GM21619 (cell line): ENCODE measurements around the gene COX7A2L.
"Not testable (repeated sequence)": the region's sequence is repeated elsewhere in the genome, so short reads cannot be mapped to it uniquely, and the experiment has no call there.

Experiments used
- ATAC-seq: cut with Tn5 transposase; IDR thresholded peaks from one replicate; pipeline ENCODE4 v1.9.1; 2021; ENCODE audit not compliant: unreplicated experiment

Gene COX7A2L

DNA sequence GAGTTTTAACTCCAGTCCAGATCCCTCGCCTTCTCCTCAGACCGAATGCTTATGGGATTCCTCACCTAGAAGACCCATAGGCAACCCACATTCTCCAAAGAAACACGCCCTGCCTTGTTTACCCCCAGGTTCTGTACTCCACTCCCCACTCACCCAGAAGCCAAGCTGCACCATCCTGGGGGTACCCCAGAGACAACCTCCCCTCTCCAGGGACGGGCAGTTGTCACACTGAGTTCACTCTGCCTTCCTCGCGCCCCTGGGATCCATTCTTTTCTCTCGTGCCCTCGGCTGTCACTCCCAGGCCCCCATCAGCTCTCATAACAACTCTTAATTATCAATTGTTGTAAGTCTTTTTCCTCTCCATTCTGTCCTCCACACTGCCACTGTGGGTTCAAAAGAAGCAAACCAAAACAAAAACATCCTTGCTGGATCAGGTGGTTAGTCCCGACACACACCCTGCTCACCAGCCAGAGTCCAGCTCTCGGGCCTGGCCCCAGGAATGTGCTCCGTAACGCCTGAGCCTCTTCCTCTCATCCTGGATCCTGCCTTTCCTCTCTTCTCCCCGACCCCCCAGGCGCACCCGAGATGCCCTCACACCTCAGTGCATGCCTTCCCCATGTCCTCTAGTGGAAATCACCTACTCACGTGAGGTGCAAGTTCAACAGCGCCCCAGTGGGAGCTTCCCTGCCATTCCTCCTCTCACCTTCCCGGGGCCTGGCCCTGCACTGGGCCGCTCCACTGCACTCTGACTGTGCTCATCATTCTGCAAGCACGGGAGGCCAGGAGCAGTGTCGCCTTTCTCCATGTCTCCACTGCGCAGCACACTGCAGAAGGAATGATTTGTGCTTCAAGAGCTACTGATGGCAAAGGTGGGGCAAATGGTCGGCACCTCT, 20.7 kb downstream of the COX7A2L start:
- ATAC-seq: no peak

DNA sequence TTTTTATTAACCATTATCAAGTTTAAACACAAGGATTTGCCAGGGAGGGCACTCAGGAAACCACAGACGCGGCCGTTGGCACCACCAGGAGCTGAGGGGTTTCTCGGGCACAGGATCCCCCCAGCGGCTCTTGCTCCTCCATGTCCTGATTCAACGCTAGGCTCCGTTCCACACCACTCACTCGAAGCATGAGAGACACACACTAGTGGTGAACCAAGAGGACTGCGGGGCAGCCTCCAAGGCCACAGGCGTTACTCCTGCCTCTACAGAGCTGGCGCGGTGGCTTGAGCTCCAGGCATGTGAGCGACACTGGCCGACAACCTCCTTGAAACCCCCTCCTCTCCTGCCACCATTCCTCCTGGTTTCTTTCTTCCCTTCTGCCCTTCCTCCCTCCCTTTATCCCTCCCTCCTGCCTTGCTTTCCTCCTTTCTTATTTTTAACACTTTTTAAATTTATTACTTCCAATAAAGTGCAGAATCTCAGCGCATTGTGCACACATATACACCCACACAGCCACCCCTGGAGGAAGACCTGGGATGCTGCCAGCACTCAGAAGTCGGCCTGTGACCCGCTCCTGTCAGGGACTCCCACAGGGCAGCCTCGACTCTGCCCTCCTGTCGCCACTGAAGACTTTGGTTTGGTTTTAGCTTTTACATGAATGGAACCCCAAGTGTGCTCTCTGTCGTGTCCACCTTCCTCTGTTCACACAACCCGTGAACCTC, 21.7 kb downstream of the COX7A2L start:
- no peak for ATAC-seq

DNA sequence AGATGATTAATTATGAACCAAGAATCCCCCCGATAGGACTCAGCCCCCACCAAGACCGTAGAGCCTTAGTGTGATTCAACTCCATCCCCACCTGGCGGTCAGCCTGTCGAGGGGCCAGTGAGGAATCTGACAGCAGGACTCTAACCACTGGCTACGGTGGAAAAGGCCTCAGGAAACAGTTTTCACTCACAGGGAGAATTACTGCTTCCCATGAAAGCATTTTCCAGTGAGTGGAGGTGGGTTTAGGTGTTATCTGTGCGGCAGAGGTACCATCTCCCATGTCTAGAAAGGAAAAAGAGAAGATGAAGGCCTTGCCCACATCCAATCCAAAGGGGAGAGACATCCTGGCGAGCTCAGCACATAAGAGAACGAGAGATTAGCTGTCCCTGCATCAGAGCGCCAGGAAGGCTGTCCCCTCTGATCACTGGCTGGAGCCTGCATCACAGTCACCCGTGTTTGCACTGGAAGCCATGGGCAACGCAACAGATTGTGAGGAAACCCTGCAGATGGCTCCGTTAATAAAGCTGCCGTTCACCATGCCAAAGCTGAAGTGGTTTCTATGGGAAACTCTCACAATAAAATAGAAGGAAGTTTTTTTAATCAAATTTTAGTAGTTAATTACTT, 22.3 kb downstream of the COX7A2L start:
- ATAC-seq: no peak

DNA sequence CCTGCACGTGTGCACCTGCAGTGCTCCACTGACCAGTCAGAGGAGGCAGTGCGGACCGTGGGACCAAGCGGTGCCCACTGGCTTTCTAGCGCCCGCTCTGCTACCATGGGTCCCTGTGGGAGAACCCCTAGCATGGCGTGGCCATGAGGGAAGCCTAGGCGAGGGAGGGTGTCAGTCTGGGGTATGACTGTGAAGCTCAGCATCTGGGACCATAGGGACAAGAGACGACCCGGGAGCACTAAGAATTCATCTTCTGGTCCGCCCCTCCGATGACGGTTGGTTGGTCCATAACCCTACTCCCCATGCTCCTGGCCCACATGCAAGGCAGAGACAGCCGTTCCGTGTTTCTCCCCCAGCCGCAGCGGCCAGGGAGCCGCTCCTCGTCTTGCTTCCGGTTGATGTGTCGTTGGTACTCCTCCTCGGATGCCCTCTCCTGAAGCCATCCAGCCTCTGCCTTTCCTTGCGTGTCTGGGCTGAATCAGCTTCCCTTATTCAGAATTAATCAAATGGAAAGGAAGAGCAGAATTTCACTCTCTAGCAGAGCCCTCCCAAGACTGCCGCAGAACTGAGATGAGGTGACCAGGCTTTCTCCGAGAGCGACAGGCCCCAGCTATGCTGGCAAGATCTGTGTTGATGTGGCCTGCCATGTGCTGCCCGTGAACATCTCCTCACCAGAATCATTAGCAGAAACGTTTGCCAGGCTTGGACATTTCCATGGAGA, 23.0 kb downstream of the COX7A2L start:
- ATAC-seq: no peak

DNA sequence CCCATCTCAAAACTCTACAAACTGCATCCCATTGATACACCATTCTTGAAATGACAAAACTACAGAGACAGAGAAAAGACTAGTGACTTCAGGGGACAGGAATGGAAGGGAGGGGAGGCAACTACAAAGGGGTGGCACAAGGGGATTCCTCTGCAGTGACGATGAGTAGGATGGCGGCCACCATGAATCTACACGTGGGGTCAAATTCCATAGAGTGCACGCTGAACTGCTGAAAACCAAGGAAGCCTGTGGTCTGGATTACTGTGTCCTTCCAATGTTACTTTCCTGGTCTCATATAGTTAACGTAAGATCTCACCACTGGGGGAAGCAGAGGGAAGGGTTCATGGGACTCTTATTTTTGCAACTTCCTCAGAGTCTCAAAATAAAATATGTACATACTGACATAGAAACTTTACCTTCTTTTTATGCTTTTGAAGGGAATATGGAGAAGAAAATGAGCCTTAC, 23.6 kb downstream of the COX7A2L start:
- no peak for ATAC-seq

DNA sequence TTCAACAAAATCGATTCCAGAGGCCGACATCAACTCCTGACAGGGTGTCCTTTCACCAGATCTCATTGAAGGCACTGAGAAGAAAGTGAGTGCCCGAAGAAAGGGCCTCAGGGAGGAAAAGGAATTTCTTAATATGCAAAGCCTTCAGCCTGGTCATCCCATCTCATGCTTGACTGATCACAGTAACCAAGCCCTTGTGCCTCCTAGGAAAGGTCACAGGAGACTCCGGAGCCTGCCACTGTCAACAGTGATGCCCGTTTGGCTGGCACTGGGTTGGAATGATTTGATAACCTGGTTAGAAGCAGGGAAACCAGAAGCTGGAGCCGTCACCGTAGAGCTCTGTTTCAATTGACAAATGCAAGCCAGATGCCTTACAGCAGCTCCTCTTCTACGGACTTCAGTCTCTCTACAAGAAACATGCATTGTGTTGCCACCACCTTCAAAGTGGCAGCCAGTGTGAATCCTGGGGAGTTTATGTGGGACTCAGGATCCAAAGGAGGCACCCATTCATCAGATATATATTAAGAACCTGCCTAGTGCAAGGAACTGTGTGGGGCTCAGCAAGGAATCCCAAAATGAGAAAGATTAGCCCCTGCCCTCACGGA, 24.6 kb downstream of the COX7A2L start:
- ATAC-seq: no peak

DNA sequence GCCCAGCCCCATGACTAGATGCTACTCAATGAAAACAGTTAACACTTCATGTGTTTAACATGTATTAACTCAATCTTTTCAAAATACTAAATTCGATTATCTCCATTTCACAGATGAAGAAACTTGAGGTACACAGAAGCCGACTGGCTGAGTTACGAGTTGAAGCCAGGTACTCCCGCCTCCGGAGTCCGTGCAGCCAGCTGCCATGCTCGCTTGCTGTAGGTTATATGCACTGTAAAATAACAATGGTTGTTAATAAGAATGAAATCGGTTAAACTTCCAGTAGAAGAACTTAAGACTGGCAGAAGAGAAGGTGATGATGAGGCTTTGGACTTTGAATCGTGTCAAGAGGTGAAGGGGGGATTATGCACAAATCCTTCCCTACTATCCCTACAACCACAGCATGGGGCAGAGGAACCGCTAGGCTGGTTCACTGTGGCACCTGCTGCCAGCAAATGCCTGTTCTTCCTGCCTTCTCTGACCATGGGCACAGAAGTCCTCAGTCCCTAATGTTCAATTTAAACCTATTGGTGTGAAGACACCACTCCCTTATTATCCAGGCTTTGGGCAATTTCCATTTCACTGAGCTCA, 25.4 kb downstream of the COX7A2L start:
- ATAC-seq: no peak

DNA sequence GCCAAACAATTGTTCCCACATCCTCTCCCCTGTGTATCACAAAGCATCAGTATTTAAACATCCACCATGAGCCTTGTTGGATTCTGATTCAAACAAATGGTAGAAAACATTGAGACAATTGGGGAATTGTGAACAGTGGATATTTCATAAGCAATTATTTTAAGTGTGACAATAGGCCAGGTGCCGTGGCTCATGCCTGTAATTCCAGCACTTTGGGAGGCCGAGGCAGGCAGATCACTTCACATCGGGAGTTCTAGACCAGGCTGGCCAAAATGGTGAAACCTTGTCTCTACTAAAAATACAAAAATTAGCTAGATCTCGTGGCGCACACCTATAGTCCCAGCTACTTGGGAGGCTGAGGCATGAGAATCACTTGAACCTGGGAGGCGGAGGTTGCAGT, 26.2 kb downstream of the COX7A2L start:
- ATAC-seq: not testable (repeated sequence)

DNA sequence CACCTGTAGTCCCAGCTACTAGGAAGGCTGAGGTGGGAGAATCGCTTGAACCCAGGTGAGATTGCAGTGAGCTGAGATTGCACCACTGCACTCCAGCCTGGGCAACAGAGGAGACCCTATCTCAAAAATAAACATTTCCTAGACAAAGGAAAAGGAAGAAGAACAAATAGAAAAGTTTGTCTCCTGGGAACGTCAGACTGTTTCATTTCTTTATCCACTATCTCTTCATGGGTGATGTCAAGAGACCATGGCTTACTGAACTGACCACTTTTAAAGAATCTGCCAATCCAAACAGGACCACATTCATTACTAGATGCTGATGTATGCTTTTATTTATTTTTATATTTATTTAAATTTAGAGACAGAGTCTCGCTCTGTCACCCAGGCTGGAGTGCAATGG, 26.8 kb downstream of the COX7A2L start:
- no peak for ATAC-seq

DNA sequence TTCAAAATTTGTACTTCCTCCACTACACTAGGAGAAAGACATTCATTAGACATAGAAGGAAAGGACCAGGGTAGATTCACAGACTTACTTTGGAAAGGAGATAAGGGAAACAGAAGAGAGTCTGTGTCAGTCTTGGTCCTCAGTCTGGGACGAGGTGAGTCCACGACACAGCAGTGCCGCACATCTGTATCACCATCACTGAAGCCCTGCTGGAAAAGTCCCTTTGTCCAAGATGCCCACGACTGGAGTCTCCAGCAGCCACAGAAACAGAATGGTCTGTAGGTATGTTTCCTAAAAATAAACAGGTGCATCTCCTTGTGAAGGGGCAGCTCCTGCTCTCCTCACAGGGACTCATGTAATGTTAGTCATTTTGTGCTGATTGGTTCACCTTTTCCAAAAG, 27.4 kb downstream of the COX7A2L start:
- no peak for ATAC-seq

DNA sequence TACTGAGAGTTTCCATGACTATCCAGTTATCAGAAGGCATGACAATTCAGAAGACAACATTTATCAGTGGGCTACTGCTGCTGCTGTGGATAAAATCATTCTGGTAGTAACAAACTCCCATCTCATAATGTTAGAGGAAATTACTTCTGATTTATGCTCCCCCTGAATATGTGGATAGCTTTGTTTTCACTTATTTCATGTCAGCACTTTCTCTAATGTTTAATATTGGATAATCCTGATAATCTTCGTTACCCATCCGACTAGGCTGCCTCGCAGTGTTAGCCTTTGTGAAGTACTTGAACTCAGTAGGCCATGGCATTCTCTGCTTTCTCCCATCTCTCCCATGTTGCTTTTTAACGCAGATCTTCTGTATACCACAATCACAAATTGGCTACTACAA, 28.4 kb downstream of the COX7A2L start:
- no peak for ATAC-seq

DNA sequence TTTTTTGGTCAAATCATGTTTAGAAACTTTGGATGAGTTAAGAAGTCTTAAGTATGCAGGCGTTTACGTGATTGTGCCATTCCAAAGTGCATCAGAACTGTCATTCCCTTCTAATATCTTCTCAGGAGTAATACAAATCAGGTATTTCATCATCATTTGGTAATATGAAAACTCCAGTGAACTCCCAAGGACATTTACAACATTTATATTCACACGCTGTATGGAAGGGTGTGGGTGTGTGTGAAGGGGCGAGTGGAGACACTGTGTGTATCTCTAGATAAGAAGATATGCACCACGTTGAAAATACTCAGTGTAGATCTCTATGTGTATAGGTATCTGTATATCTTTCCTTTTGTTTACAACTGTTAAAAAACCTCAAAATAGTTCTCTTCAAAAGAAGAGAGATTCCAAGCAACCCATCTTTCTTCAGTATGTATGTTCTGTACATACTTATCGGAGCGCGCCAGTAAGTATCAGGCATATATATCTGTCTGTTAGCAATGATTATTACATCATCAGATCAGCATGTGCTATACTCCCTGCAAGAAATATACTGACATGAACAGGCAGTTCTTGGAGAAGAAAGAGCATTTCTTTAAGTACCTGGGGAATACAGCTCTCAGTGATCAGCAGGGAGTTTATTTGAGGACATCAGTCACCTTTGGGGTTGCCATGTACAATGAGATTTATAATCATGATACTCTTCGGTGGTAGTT, 29.3 kb downstream of the COX7A2L start:
- ATAC-seq: no peak

DNA sequence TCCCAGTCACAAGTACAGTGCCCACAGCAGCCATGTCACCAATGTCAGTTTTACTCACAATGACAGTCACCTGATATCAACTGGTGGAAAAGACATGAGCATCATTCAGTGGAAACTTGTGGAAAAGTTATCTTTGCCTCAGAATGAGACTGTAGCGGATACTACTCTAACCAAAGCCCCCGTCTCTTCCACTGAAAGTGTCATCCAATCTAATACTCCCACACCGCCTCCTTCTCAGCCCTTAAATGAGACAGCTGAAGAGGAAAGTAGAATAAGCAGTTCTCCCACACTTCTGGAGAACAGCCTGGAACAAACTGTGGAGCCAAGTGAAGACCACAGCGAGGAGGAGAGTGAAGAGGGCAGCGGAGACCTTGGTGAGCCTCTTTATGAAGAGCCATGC, 31.3 kb downstream of the COX7A2L start:
- no peak for ATAC-seq

DNA sequence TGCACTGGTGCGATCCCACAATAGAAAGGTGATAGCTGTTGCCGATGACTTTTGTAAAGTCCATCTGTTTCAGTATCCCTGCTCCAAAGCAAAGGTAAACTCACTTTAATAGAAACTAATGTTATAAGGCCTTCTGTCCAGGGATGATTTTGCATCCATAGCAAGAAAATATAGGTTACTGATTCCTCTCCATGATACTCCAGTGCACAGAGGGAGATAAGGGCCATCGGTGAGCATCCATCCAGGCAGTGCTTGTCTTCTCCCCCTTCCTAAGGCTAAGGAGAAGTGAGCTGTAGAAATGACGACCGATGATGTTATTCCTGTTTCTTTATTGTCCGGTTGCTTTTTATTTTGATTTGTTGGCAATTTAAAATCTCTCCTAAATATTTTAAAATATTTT, 32.1 kb downstream of the COX7A2L start:
- no peak for ATAC-seq

DNA sequence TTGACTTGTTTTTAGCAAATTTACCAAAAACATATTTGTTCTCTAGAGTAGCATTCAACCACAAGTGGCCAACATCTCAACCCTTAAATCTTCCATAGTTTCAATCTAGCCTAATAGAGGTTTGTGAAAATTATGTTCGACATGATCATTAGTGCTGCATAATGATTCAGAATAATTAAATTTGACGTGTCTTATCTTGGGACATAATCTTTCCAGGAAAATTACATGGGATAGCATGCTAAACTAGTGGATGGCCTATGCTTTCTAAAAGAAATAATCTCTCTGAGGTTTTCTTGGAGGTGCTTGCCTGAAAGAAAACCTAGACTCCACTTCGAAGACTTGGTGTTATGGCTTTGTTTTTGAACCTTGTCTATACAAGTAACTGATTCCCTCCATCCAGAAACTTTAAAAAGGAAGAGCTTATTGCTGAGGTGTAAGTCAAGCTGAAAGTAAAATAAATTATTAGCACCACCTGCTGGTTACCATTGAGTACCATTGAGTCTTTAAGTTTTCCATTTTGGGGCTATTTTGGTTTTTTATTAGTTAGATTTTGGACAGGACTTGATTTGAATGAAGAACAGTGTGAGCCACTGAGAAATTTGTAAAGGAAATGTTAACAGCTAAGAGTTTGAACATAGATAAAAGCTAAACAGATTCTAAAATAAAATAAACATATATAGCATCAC, 32.7 kb downstream of the COX7A2L start:
- ATAC-seq: no peak

DNA sequence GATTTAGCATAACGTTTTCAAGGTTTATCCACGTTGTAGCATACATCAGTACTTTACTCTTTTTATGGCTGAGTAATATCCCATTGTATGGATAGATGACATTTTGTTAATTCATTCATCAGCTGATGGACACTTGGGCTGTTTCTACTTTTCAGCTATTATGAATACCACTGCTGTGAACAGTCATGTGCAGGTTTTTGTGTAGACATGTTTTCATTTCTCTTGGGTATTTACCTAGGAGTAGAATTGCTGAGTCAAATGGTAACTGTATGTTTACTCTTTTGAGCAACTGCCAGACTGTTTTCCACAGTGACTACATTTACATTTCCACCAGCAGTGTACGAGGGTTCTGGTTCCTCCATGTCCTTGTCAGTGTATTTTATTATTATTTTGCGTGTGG, 33.9 kb downstream of the COX7A2L start:
- ATAC-seq: peak; percentile 54

DNA sequence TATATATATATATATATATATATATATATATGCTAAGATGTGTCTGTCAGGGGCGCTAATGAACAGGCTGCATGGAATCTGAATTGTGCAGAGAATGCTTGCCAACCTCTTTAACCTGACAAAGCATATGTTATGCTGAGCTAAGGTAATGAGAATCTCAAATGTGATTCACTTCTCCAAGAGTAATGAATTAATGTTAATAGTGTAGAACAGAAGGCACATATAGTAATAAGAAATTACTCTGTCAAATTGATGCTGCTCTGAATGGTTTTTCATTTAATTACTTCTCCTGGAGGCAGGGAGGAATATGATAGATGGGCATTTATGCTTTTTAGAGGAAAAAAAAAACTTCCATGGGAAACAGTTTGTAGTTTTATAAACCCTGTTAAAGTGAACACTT, 35.4 kb downstream of the COX7A2L start:
- no peak for ATAC-seq

DNA sequence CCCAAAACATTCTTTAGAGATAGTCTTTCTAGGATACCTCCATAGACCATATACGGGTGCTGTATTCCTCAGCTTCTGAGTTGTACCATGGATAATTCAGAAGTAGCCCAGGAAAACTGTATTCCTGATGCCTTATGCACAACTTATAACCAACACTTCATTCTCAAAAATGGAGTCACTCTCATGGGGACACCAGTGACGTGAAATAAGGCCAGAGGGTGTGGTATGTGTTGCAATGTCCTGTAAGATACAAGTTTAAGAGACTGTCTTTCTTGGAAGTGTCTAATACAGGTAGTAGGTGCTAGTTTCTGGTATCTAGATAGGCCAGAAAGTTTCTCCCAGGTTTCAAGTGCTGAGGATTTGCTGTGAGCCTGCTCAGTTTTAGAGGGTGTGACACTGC, 36.1 kb downstream of the COX7A2L start:
- no peak for ATAC-seq

DNA sequence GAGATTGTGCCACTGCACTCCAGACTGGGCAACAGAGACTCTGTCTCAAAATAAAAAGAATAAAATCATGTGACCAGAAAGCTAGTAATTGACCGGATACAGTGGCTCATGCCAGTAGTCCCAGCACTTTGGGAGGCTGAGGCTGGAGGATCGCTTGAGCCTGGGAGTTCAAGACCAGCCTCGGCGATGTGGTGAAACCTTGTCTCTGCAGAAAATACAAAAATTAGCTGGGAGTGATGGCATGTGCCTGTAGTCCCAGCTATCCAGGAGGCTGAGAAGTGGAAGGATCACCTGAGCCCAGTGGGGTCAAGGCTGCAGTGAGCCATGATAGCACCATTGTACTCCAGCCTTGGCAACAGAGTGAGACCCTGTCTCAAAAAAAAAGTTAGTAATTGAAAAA, 36.8 kb downstream of the COX7A2L start:
- ATAC-seq: no peak
